AG09309 (cell line): ENCODE results near the gene DENND6A.
"Not testable (repeated sequence)": the region's sequence is repeated elsewhere in the genome, so short reads cannot be mapped to it uniquely, and the experiment has no call there.

Experiments used
- DNase-seq: peaks from one replicate; pipeline ENCODE4 v3.0.0-alpha.2; 2010; ENCODE audit warnings: low read depth
- H3K4me3 ChIP-seq: 2 replicates; pipeline ENCODE4 v1.5.1; 2011; ENCODE audit warnings: mild to moderate bottlenecking, low read depth, low read length, moderate library complexity; ENCODE audit not compliant: control insufficient read depth
- CTCF ChIP-seq: IDR thresholded peaks from 2 replicates; pipeline ENCODE4 v1.5.1; 2011; ENCODE audit warnings: mild to moderate bottlenecking, low read depth, low read length, inconsistent platforms; ENCODE audit not compliant: insufficient read depth, control insufficient read depth; ENCODE audit errors: missing control alignments

The DENND6A gene

DNA sequence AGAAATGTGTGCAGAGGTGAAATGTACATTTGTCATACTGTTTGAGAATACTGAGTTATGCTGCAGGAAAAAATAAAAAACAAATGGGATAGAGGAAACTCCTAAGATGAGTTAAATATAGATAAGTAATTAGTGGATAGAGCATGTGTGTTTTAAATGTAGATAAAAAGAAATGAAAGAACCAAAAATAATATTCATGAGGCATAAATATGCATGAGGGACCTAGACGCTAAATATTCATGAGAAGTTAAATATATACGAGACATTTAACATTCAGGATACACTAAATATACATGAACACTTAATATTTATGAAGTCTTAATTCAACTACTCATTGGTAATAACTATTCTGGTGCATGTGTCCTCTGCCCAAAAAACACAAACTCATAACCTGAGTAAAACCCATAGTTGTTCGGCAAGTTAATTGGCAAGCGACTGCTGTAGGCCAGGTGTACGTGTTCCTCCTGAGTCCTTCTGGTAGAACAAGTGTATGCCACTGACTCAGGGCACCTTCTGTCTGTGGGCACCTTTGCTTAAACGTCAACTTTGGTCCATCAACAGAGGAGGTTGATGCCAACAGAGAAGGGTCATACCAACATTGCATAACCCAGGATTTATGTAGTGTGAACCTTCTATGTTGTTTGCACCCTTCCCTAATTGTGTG lies 24.5 kb upstream of the DENND6A start:
- no peak overlapping the region for H3K4me3 ChIP-seq
- no peak for TF ChIP-seq CTCF
- no peak for DNase-seq

GRCh38 chr3:57715686-57716085 lies 22.8 kb upstream of the DENND6A start:
- DNase-seq = no peak
- no peak overlapping the region for H3K4me3 ChIP-seq
- TF ChIP-seq CTCF = no peak

DNA sequence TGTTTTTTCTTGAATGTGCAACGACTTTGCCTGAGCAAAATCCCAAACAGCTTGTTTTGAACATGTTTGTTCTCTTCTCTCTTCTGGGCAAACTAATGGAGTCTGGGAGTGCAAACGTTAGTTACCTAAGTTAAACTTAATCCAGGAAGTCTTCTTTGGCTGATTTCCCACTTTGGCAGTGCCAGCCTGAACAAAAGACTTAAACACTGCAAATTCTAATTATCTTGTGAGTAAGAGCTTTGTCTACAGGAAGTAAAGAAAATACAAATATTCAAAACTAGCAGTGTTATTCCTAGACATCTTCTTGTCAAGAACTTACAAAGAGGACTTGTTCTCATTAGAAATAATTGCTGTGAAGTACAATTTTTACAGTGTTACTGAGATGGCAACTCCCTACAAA lies 16.7 kb upstream of the DENND6A start:
- no peak overlapping the region for H3K4me3 ChIP-seq
- DNase-seq = no peak
- no peak for TF ChIP-seq CTCF

DNA sequence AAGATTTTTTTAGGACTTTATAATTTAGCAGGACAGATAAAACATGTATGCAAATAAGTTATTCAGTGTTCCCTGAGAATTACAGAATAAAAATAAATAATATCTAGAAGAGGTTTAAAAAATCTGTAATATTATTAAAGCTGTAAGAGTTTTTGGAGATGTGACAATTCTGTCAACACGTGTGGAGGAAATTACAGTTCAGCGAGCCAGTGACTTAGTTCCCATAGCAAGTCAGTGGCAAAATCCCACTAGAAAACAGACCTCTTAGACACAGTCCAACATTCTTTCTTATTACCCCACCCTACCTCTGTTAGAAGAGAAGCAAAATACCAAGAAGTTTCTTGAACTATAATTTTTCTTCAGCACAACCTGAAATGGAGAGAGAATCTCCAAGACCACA lies 16.2 kb upstream of the DENND6A start:
- H3K4me3 ChIP-seq = no peak overlapping the region
- no peak for TF ChIP-seq CTCF
- DNase-seq = no peak

- H3K4me3 ChIP-seq = no peak overlapping the region
- TF ChIP-seq CTCF = no peak
- peak; percentile 74 for DNase-seq
Measured at GRCh38 chr3:57706462-57706861, 13.6 kb upstream of the DENND6A start.

DNA sequence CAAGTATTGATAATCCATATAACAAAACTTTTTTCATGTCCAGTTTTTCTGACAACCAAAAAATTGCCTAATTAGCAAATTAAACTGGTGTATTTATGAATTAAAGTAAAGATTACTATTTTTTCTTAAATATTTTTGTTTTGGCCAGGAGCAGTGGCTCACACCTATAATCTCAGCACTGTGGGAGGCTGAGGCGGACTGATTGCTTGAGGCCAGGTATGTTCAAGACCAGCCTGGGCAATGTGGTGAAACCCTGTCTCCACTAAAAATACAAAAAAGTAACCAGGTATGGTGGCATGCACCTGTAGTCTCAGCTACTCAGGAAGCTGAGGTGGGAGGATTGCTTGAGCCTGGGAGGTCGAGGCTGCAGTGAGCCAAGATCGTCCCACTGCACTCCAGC lies 12.5 kb upstream of the DENND6A start:
- DNase-seq, H3K4me3 ChIP-seq: not testable (repeated sequence)

GRCh38 chr3:57701781-57702180 lies 8.9 kb upstream of the DENND6A start:
- no peak for DNase-seq
- no peak overlapping the region for H3K4me3 ChIP-seq
- no peak for TF ChIP-seq CTCF
